Suprapubic skin (tissue), 4 donors: Measurements from ENCODE around the gene LGI1.

Source experiments
- EP300 ChIP-seq: sonication (generic); formaldehyde crosslinking; IDR thresholded peaks from one replicate; pipeline ENCODE4 v1.6.1; 2017; ENCODE audit warnings: antibody characterized with exemption
- POLR2A ChIP-seq, 2 donors: fragments of 450-650 bp; IDR thresholded peaks; one replicate each; pipeline ENCODE4 v1.6.1; 2017; ENCODE audit warnings: antibody characterized with exemption in 2 of 2, mild to moderate bottlenecking in 2 of 2, moderate library complexity in 2 of 2
- POLR2AphosphoS5 ChIP-seq, 3 donors: sonication (generic); formaldehyde crosslinking; IDR thresholded peaks; one replicate each; pipeline ENCODE4 v1.6.1; 2017; ENCODE audit warnings: antibody characterized with exemption in 3 of 3
- TF ChIP-seq, protein P1 (sequence below), 2 donors: fragments of 200-600 bp in 1 of 2; fragments of 450-650 bp in 1 of 2; sonication (generic) in 1 of 2; IDR thresholded peaks; one replicate each; pipeline ENCODE4 v1.5.1; 2016 to 2019; ENCODE audit warnings: antibody characterized with exemption in 2 of 2, mild to moderate bottlenecking in 1 of 2, moderate library complexity in 1 of 2

DNA sequence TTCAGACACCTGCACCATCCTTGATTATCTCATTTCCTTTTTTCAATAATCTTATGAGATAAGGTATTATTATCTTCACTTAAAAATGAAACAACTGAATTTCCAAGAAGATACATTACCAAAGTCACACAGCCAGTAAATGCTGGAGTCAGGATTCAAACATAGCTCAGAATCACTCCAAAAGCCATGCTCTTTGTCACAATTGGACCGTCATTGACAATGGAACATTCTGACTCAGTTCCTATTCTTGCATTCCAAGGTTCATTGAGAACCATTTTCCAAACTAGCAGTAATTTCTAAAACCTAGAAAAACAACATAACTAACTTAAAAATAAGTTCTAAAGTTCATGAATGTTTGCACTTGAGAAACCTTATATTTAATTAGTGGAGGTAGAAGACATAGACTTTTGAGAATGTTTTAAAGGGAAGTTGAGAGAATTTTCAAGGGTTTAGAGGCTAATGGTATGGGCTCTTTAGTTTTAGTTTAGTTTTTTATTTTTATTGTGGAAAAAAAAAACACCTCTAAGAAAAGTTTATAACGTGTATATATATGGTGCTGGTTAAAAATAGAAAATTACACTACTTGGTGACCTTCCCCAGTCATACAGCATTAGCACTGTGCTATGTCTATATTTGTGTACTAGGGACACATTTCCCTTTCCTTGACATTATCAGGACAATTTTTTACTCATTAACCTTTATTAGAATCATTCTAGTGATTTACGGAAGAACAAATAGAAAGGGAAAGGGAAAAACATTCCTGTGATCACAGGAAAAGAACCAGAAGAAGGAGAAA, 30.9 kb downstream of the LGI1 start:
- TF ChIP-seq, protein P1, sequence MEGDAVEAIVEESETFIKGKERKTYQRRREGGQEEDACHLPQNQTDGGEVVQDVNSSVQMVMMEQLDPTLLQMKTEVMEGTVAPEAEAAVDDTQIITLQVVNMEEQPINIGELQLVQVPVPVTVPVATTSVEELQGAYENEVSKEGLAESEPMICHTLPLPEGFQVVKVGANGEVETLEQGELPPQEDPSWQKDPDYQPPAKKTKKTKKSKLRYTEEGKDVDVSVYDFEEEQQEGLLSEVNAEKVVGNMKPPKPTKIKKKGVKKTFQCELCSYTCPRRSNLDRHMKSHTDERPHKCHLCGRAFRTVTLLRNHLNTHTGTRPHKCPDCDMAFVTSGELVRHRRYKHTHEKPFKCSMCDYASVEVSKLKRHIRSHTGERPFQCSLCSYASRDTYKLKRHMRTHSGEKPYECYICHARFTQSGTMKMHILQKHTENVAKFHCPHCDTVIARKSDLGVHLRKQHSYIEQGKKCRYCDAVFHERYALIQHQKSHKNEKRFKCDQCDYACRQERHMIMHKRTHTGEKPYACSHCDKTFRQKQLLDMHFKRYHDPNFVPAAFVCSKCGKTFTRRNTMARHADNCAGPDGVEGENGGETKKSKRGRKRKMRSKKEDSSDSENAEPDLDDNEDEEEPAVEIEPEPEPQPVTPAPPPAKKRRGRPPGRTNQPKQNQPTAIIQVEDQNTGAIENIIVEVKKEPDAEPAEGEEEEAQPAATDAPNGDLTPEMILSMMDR (IDR thresholded peaks at IDR 0.05): no peak
- no peak for TF ChIP-seq POLR2A (IDR thresholded peaks at IDR 0.05)
- no peak for TF ChIP-seq POLR2AphosphoS5 (IDR thresholded peaks at IDR 0.05)
- TF ChIP-seq EP300: no peak
